GM18502 (cell line): ENCODE results near the gene CD48.

Source experiments
- ATAC-seq: cut with Tn5 transposase; IDR thresholded peaks from one replicate; pipeline ENCODE4 v1.9.1; 2021; ENCODE audit warnings: mild to moderate bottlenecking; ENCODE audit not compliant: unreplicated experiment, poor library complexity

The CD48 gene

DNA sequence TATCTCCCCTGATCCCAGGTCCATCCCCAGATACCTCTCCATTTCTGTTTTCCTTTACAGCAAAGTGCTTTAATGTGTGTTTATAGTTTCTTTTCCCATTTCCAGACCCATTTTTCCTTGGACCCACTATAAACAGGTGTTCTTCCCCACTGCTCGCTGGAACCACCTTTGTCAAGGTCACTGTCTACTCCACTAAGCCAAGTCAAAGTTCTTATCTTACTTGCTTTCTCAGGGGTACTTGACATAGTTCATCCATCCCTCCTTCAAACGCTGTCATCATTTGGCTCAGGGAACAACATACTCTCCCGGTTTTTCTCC is 73.1 kb downstream of the CD48 start:
- no peak for ATAC-seq

DNA sequence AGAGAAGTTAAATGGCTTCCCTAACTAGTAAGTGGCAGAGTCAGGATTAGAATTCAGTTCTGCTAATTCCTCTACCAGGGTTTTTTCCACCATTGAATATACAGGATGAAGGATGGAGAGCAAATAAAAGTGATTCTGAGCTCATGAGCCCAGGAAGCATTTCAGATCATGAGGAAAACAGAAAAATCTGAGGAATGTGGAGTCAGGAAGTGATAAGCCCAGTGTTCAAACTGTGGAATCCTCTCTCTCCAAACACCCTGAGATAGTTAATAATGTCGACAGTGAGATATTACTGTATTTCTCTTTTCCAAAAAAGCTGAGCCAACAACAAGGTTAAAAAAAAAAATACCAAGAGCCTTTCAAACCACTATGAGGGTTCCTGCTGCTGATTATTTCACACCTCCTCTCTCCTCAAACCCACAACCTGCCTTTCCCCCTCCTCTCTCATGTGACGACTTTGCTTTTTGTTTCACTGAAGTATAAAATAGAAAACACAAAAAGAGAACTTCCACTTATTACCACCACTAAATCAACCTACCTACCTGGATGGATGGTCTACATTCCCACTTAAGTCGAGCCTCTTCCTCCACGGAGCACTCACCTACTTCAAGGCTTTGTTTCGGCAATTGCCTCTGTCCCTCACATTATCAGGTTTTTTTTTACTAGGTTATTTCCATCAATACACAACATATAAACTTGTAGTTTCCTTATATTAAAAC is 73.6 kb downstream of the CD48 start:
- no peak for ATAC-seq

DNA sequence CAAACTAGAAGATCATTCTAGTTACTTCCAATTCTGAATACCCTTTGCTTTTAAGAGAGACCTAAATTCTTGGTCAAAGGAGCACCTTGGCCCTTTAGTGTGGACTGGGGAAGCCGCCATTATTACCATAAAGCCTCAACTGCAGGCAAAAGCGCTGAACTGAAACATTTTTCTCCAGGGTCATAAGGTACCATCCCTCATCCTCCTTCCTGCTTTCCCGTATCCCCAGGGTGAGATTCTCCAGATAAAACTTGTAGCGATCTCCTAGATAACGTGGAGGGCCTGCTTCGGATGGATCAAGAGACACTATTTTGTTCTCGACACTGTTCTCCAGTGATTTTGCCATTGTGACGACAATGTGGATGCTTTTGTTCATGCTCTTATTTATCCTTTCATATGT is 74.6 kb downstream of the CD48 start:
- ATAC-seq: no peak

DNA sequence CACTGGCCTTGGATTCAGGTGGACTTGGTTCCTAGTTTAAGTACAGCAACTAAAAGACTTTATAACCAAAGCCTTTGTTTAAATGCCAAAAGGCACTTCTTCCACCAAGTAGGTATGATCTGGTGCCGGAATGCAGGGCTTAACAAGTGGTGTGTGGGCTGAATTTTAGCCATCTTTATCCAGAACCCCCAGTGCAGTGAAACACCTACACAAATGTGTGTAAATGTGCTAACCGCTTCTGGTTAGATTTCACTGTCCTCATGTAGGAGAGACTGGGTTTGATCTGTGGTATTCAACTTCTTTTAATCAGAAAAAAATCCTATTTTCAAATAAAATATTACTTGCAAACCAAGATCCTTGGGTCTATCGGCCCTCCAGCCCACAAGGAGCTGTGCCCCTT is 75.1 kb downstream of the CD48 start:
- ATAC-seq: no peak

DNA sequence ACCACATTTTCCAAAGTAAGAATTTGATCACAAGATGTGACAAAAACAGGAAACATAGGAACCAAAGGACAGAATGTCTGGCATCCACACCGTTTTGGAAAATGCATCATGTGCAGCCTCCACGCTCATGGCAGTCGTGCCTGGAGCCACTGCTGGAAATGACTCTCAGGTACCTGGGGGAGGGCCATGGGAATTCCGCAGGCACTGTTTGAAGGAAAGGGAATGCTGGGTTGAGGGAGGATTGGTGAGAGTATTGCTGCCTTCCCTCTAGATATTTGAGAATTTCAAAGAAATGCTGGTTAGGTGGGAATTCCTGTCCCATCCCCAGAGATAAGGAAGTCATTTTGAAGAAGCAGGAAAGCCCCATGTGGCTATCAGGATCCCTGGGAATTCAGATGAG is 75.5 kb downstream of the CD48 start:
- ATAC-seq: no peak

DNA sequence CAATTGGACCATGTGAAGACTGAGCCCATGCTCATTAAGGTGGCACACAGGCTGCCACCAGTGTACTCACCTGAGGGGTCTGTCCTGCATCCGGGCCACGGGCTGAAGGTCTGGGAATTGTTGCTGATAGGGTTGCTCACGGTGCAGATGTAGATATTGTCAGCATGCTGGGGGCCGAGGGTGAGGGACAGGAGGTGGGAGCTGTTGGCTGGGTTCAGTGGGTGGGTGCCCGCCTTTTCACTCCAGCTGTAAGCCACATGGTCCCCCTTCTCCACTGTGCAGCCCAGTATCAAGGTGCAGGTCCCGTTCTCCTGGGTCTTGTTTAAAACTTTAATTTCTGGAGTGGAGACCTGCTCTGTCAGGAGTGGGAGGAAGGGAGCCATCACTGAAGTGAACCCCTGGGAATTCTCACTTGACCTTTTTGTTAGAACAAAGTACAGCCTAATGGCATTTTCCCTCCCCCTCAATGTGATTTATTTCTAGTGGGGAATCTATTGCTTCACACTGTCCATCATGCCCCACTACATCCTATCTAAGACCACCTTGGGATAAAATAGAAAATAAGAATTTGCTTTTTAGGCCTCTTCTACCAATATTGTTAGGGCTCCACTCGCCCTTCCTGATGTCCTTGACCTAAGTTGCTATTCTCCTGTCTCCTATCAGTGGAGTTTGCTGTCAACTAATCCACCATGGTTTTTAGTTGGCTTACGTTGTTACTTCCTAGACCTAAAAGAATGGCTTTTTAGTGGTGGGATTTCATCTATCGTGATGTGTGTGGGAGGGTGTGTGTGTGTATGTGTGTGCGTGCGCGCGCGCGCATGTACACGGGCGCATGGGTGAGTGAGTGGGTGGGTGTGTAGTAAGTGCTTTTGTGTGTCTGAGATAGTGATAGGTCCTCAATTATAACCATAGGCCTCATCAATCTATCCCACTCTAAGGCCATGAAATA is 76.8 kb downstream of the CD48 start:
- no peak for ATAC-seq

DNA sequence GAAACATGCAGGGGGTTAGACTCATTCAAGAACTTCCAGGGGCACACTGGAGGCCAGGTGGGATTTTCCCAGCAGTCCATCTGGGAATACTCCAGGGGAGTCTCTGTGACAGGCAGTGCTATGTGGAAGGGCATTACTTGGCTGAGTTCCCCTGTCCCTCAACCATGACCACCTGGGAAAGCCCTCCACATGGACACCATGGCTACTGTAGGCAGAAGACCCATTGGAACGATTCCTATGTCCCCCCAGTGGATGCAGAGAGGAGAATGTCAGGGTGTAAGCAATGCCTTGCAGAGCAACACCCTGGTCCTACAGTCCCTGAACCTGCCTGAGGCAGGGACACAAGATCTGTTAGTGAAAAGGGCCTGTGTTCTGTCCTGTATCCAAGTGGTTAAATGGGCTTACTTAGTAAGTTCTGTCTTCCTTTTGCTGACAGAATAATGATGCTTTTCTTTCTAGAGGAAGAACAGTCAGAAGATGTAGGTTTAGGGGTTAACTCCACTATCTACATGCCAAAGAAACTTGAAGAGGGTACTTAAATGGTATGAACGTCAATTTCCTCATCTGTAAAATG is 78.2 kb downstream of the CD48 start:
- no peak for ATAC-seq

DNA sequence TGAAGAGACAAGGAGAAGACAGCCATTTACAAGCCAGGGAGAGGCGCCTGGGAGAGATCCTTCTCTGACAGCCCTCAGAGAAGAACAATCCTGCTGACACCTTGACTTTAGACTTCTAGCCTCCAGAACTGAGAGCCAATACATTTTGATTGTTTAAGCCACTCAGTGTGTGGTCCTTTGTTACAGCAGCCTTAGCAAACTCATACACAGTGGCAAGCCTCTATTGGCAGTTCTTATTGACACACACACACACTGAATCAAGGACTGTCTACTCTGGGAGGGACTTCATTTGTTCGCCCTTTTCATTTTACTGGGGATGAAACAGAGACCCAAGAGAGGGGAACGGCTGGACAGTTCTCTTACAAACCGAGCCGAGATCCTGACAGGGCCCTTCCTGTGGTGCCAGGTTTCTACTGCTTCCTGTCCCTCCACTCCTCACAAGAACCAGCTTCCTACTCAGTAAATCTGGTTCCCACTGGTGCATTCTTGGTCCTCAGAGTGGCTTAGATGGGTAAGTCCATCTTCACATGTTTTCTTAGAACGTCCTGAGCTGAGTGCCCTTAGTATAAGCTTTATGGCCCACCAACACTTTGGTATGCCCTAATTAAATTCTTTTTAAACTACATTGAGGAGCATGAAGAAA is 79.5 kb downstream of the CD48 start:
- ATAC-seq: no peak

DNA sequence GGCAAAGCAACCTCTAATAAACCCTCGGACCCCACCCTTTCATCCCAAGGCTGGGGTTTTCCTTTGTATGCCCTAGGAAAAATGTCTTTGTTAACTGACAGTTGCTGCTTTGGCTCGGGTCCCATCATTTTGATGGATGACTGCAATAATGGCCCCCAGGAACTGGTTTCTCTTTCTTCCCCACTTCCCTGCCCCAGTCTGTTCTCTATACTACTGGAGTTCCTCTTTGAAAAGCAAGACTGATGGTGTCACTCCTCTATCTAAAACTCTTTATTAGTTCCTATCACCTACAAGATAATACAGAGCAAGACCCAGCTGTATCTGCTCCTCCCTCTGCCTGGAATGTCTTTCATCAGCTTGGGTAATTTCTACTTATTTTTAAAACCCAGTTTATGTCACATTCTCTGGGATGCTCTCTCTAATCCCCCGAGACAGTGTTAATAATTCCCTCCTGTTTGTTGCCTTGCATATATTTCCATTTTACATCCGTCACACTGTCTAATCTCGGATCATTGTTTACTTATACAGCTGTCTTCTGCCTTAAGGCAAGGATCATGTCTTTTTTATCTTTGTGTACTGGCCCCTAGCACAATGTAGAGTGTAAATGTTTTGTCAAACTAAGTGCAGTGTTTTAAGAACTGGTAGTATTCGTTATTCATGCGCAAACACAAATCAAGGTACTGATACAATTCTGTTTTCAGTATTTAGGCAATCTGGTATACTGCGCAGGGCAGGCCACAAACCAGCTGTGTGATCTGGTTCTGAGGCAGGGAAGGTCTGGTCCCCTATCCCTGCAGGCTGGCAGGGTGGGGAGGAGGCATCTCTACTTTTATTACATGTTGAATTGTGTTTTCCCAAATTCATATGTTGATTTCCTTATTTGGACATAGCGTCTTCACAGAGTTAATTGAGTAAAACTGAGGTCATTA is 80.8 kb downstream of the CD48 start:
- ATAC-seq: no peak

DNA sequence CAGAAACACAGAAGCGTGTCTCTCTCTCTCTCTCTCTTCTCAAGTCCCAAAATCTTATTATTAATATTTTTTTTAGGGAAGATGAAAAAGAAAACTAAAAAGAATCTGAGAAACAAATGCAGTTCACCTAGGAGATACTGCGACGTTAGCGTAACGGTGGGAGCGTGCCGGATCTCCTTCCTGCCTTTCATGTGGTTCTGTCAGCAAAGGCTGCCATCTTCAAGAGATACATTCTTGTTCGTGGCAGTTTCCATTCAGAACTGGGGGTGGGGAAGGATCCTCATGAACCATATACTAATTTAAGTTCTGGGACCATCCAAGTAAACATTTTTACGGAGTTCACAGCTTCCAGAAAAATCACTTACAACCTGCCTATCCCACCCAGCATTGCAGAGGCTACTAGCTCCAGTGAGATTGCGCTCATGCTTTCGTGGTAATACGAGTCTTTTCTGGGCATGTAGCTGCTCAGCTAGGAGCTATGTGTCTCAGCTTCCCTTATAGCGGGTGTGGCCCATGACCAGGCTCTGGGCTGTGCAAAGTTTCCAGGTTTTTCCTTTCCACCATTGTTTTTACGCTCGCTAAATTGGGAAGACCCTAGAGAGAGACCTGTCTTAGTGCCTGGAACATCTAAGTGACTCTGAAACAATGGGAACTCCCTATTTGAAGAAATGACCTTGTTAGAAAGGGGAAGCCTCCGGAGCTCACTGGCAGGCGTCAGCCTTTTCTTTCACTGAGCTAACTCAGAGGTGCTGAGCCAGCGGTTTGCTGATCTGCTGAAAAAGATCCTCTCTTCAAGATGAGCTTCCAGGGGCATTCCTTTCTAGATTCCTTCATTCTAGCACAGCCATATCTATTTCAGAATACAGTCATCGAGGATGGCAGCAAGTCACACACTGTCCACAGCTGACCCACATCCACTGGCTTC is 82.1 kb downstream of the CD48 start:
- no peak for ATAC-seq

DNA sequence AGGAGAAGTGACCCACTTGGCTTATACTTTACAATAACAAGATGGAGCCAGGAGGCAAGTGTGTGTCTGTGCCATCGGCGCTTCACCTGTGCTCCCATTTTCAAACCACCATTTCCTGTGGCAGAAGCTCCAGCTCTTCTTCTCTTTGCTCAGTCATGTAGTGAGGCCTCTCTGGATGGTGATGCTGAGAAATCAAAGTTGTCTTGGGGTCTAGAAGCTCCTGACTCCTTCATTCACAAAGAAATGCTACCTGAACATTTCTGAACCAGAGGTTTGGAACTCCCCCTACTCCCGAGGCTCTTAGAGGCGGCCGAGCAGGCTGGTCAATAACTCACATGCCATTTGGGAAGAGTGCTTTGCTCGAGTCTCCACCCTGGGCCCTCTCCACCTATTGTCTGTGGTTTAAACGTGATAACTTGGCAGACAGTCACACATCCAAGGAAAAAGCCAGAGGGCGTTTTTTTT is 82.8 kb downstream of the CD48 start:
- ATAC-seq: no peak
